Hippocampal formation (tissue), 2 donors: ENCODE data around the gene ACSBG1.

Source experiments
- DNase-seq, 2 donors: peaks; one replicate each; lab custom pipeline; 2025; lab: John Stamatoyannopoulos, UW

Gene ACSBG1

GRCh38 chr15:78130466-78131294, 103.7 kb downstream of the ACSBG1 start:
- no peak for DNase-seq

DNA sequence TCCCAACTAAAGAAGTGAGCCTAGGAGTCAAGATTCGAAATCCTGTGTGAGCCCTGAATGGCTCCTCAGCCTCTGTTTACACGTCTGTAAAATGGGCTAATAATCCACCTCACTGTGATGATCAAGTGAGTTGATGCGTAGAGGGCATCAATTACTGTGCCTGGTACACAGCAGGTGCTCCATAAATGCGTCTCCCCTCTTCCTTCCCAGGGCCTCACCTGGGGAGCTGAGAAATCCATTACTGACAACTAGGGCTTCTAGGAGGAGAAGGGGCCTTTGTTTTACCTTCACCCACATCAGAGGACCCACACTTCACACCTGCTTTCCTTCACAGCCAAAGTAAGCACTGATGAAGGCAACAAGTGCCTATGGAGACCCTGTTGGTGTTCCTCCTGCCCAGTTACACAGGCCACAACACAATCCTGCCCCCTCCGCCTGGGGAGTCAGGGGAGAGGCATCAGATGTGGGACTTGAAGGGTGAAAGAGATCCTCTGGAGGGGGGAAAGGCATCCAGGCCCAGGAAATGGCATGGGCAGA, 104.5 kb downstream of the ACSBG1 start:
- no peak for DNase-seq

DNA sequence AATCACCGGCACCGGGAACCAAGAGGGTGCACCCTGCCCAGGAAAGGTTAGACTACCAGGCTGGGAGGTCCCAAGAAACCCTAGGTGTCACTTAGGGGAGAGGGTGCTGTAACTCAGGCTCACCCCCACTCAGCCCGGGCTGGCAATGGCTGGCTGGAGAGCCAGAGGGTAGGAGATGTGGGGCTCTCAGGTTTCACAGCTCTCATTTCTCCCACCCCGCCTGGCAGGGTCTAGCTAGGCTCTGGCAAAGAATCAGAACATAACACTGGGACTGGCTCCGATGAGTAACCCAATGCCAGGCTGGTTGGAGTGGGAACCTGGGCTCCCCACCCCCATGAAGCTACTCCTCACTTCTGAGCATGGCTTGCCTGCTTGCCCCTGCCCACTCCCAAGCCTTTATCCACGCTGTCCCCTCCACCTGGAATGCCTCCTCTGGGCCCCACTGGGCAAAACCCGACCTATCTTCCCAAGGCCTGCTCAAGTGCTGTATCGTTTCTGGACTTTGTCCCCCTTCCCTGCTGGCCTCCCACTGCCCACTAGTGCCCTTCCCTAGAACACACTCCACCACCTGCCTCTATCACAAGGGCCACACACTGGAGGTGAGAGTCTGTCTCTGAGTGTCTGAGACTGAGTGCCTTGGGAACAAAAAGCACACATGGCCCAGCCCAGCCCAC, 105.2 kb downstream of the ACSBG1 start:
- no peak for DNase-seq

- DNase-seq = no peak
Observed at GRCh38 chr15:78127882-78128281, 106.5 kb downstream of the ACSBG1 start.

DNA sequence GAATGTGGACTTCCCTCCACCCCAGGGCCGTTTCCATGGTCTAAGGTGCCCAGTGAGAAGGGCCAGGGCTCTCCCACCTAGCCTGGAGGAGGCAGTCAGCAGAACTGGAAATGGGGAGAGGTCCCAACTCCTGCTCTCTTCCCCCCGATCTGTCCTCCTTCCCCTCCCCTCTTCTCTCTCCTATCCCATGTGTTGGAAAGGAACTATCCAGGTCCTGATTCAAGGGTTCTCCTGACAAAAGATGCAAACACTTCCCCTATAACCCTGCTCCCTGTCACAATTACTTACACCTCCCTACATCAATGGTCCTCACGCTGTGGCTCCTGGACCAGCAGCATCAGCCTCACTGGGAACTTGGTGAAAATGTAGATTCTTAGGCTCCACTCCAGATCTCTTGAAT, 109.1 kb downstream of the ACSBG1 start:
- no peak for DNase-seq

DNA sequence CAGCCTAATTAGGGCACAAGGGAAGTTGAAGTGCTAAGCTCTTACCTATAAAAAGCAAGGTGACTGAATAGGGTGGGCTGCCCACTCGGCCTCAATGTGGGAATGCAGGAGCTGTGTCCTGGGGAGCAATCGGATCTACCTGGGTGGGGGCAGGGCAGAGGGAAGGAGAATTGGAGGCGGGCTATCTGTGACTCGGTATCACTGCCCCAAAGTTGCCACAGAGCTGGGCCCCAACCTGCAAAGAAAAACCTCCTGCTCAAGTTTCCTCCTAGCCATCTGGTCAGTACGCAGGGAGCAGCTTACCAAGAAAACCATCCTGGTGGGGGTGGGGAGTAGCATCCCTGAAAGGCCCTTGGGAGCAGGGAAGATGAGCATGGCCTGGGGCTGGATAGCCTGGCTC, 113.8 kb downstream of the ACSBG1 start:
- DNase-seq = no peak
